ENCODE data around the gene ELAVL2. TPM values are rescaled to one million over a fixed set of nuclear protein-coding genes. Genes with fewer than 3 reads are reported as not detected.

The ELAVL2 gene
- polyA plus RNA-seq, 2 of the 4 experiments (the other 2 are of a cell fraction), result 0.03 to 0.13 TPM

- POLR2A ChIA-PET, result no interaction called here
- no peak overlapping the region for H3K27ac ChIP-seq
- CTCF ChIA-PET, result no interaction called here
- no peak overlapping the region for H3K4me3 ChIP-seq
- H3K9me3 ChIP-seq, result no peaks in the 10 kb centered on the region
- no peaks in the 10 kb centered on the region for H3K4me1 ChIP-seq
- FAIRE-seq (no peak), ATAC-seq (no peak), DNase-seq (ENCODE audit: low read depth in 1 of 2, low spot score in 1 of 2) (no peak)
- TF ChIP-seq POLR2A (IDR thresholded peaks at IDR 0.05; ENCODE audit: low read length) (no peak), MAFK (IDR thresholded peaks at IDR 0.05; ENCODE audit: partially characterized antibody) (no peak), E2F6 (IDR thresholded peaks at IDR 0.05; ENCODE audit: borderline replicate concordance, low read depth) (no peak), EP300 (IDR thresholded peaks at IDR 0.05) (no peak), HOXB13 (CRISPR knock-in tag; IDR thresholded peaks at IDR 0.05; ENCODE audit: low read depth) (no peak), MAZ (IDR thresholded peaks at IDR 0.05; ENCODE audit: borderline replicate concordance, low read depth, low read length) (no peak), ZC3H11A (IDR thresholded peaks at IDR 0.05) (no peak), SMC3 (IDR thresholded peaks at IDR 0.05) (no peak), JUN (IDR thresholded peaks at IDR 0.05) (no peak), HOXA7 (CRISPR knock-in tag; IDR thresholded peaks at IDR 0.05) (no peak), FOXS1 (CRISPR knock-in tag; IDR thresholded peaks at IDR 0.05) (no peak)
- H3K4me2 ChIP-seq, result no peak overlapping the region
- 15% methylated on average over 7 of the region's 7 CpGs for WGBS (ENCODE audit: missing lambda C conversion rate)
These were observed 56.6 kb downstream of the ELAVL2 start for GRCh38 chr9:23769307-23769935.

- TF ChIP-seq EHMT2 (IDR thresholded peaks at IDR 0.05; ENCODE audit: low read depth) (no peak), GATA3 (IDR thresholded peaks at IDR 0.05; ENCODE audit: borderline replicate concordance) (no peak), FOSB (CRISPR knock-in tag; IDR thresholded peaks at IDR 0.05) (no peak), ESRRA (IDR thresholded peaks at IDR 0.05; ENCODE audit: borderline replicate concordance, low read length) (no peak), EHF (CRISPR knock-in tag; IDR thresholded peaks at IDR 0.05) (no peak), MAX (IDR thresholded peaks at IDR 0.05) (no peak)
- no peaks in the 10 kb centered on the region for H3K9me3 ChIP-seq
- ATAC-seq, result no peak
- no peak overlapping the region for H3K27ac ChIP-seq
- no peak for FAIRE-seq
- H3K4me2 ChIP-seq, result no peak overlapping the region
- no peak overlapping the region for H3K4me3 ChIP-seq
- H3K4me1 ChIP-seq, result no peaks in the 10 kb centered on the region
- POLR2A ChIA-PET, result no interaction called here
- 7% methylated on average over 2 of the region's 2 CpGs for WGBS (ENCODE audit: missing lambda C conversion rate)
- DNase-seq (ENCODE audit: low read depth in 1 of 2, low spot score in 1 of 2), result no peak
- CTCF ChIA-PET, result no interaction called here
These were observed 57.2 kb downstream of the ELAVL2 start for GRCh38 chr9:23768861-23769260.

GRCh38 chr9:23766613-23767012 lies 59.4 kb downstream of the ELAVL2 start:
- no peak overlapping the region for H3K27ac ChIP-seq
- no peak overlapping the region for H3K4me2 ChIP-seq
- no peak for FAIRE-seq
- CTCF ChIA-PET, result interaction anchor here (1.1 kb wide), 1 partner anchor 14 kb away, joined by 3 read pairs; no protein-coding TSS in a partner anchor
- no peak overlapping the region for H3K4me3 ChIP-seq
- WGBS (ENCODE audit: missing lambda C conversion rate), result 14% methylated on average over 2 of the region's 2 CpGs
- POLR2A ChIA-PET, result no interaction called here
- TF ChIP-seq BHLHE40 (IDR thresholded peaks at IDR 0.05; ENCODE audit: low read depth, low read length), result no peak
- no peak for TF ChIP-seq TP53 (CRISPR knock-in tag; IDR thresholded peaks at IDR 0.05)
- no peak for TF ChIP-seq BCL3 (IDR thresholded peaks at IDR 0.05)
- no peak for TF ChIP-seq RARB (CRISPR knock-in tag; IDR thresholded peaks at IDR 0.05)
- no peak for TF ChIP-seq ZNF302 (CRISPR knock-in tag; IDR thresholded peaks at IDR 0.05)
- no peak for DNase-seq (ENCODE audit: low read depth in 1 of 2, low spot score in 1 of 2)
- H3K9me3 ChIP-seq, result no peaks in the 10 kb centered on the region
- no peaks in the 10 kb centered on the region for H3K4me1 ChIP-seq
- ATAC-seq, result no peak
